Measurements from ENCODE around the gene YJU2.

GRCh38 chr19:4233282-4233853, 13.5 kb upstream of the YJU2 start:
- peak; percentile 43 to 98 (median 98); a peak in 5 of 6 replicates for TF ChIP-seq CTCF (IDR thresholded peaks at IDR 0.05 in 2 of 3, conservative IDR thresholded peaks at IDR 0.05 in 1 of 3; ENCODE audit: borderline replicate concordance in 1 of 3, insufficient read depth in 1 of 3, low read depth in 2 of 3, low read length in 2 of 3)
- TF ChIP-seq POLR2A (IDR thresholded peaks at IDR 0.05; ENCODE audit: borderline replicate concordance, extremely low read depth, insufficient read depth, insufficient read length), result no peak
- no peak for TF ChIP-seq EZH2 (IDR thresholded peaks at IDR 0.05)
- no peak for TF ChIP-seq JUND (IDR thresholded peaks at IDR 0.05)
- TF ChIP-seq CEBPB (IDR thresholded peaks at IDR 0.05; ENCODE audit: low read depth), result no peak
- TF ChIP-seq RAD21 (IDR thresholded peaks at IDR 0.05; ENCODE audit: low read depth), result no peak
